HCT116 (cell line): Measurements from ENCODE around the gene TRIM56. TPM values are rescaled to one million over a fixed set of nuclear protein-coding genes. Genes with fewer than 3 reads are reported as not detected.

Source experiments
- ATAC-seq: fragments of 200-7000 bp; cut with Tn5 transposase; 2 replicates; pipeline ENCODE4 v1.9.1; 2020; ENCODE audit warnings: mild to moderate bottlenecking, moderate library complexity
- BruUV-seq: library from RNA; stranded (reverse); fragments of 400-500 nt; replicated peaks from 2 replicates; lab custom pipeline; 2021; lab: Mats Ljungman, UMichigan
- CTCF ChIA-PET: fragments of 300-600 bp; sonication (Branson Sonifier 250); formaldehyde crosslinking; loops from one replicate; lab custom pipeline; 2021; ENCODE audit warnings: antibody characterized with exemption; lab: Charles Lee
- POLR2A ChIA-PET: fragments of 300-600, 350-600 bp; sonication (Branson Sonifier 250); formaldehyde crosslinking; loops from one replicate; lab custom pipeline; 2021; ENCODE audit warnings: antibody characterized with exemption; lab: Charles Lee
- RAD21 ChIA-PET, 2 experiments: fragments of 300-600 bp; sonication (Branson Sonifier 250); formaldehyde crosslinking; loops; one replicate each; lab custom pipeline; 2023; ENCODE audit warnings: low total read pairs in 2 of 2; ENCODE audit not compliant: uncharacterized antibody in 2 of 2, unreplicated experiment in 2 of 2, low non-redundant PET in 1 of 2; lab: Charles Lee
- DNase-seq: peaks from one replicate; pipeline ENCODE4 v3.0.0-alpha.2; 2010; ENCODE audit warnings: low read depth, low spot score
- H2AFZ ChIP-seq: fragments of 200-600 bp; shearing (Covaris generic), sonication (generic); 2 replicates; pipeline ENCODE4 v1.6.1; 2017; ENCODE audit warnings: low read depth, mixed run types, mixed read lengths, antibody characterized with exemption, low read length; ENCODE audit not compliant: poor library complexity, severe bottlenecking
- H3K27ac ChIP-seq: 2 replicates; pipeline ENCODE4 v1.5.1; 2012; ENCODE audit warnings: low read depth, low read length
- H3K27me3 ChIP-seq: fragments of 200-600 bp; sonication (generic); 2 replicates; pipeline ENCODE4 v1.6.1; 2016; ENCODE audit warnings: mixed run types, low read length, mixed read lengths; ENCODE audit not compliant: insufficient read depth
- H3K36me3 ChIP-seq, 2 experiments: fragments of 200-500 bp in 1 of 2; fragments of 200-600 bp in 1 of 2; sonication (Bioruptor generic) in 1 of 2; sonication (generic) in 1 of 2; 2 replicates each; pipeline versions ENCODE4 v1.5.1 to v1.6.1; 2014 to 2016; ENCODE audit warnings: low read length in 2 of 2, inconsistent platforms in 1 of 2, mixed read lengths in 1 of 2, mixed run types in 1 of 2; ENCODE audit not compliant: insufficient read depth in 2 of 2, control insufficient read depth in 1 of 2
- H3K4me1 ChIP-seq, 2 experiments: fragments of 200-600 bp in 1 of 2; sonication (generic) in 1 of 2; 2 replicates each; pipeline versions ENCODE4 v1.5.1 to v1.6.1; 2012 to 2017; ENCODE audit warnings: low read length in 2 of 2, inconsistent platforms in 1 of 2, mild to moderate bottlenecking in 1 of 2, mixed read lengths in 1 of 2, mixed run types in 1 of 2, moderate library complexity in 1 of 2; ENCODE audit not compliant: insufficient read depth in 2 of 2, control insufficient read depth in 1 of 2
- H3K4me2 ChIP-seq: fragments of 200-600 bp; sonication (generic); 2 replicates; pipeline ENCODE4 v1.6.1; 2017; ENCODE audit warnings: mixed run types, low read length, mixed read lengths
- H3K4me3 ChIP-seq, 2 experiments: fragments of 200-600 bp in 1 of 2; sonication (generic) in 1 of 2; replicated peaks in 1 of 2; 2 replicates each; pipeline ENCODE4 v1.5.1; 2011 to 2016; ENCODE audit warnings: low read length in 2 of 2, control low read depth in 1 of 2, low read depth in 1 of 2, mild to moderate bottlenecking in 1 of 2, mixed read lengths in 1 of 2, mixed run types in 1 of 2
- H3K79me2 ChIP-seq: fragments of 200-600 bp; sonication (generic); 2 replicates; pipeline ENCODE4 v1.6.1; 2017; ENCODE audit warnings: mild to moderate bottlenecking, mixed run types, low read length, moderate library complexity, mixed read lengths; ENCODE audit not compliant: insufficient read depth
- H3K9ac ChIP-seq: fragments of 200-600 bp; sonication (generic); 2 replicates; pipeline ENCODE4 v1.6.1; 2016; ENCODE audit warnings: low read length, mixed read lengths
- H3K9me2 ChIP-seq: fragments of 200-600 bp; sonication (generic), shearing (Covaris generic); 2 replicates; pipeline ENCODE4 v1.6.1; 2017; ENCODE audit warnings: mixed run types, mild to moderate bottlenecking, moderate library complexity; ENCODE audit not compliant: insufficient read depth
- H3K9me3 ChIP-seq, 2 experiments: fragments of 200-500 bp in 1 of 2; fragments of 200-600 bp in 1 of 2; sonication (Bioruptor generic) in 1 of 2; sonication (generic) in 1 of 2; 2 replicates each; pipeline ENCODE4 v1.6.1; 2014 to 2017; ENCODE audit warnings: low read length in 2 of 2, mixed read lengths in 2 of 2, inconsistent platforms in 1 of 2, low read depth in 1 of 2, mild to moderate bottlenecking in 1 of 2, mixed run types in 1 of 2, moderate library complexity in 1 of 2; ENCODE audit not compliant: control insufficient read depth in 1 of 2, insufficient read depth in 1 of 2
- H4K20me1 ChIP-seq: fragments of 200-600 bp; sonication (generic), shearing (Covaris generic); 2 replicates; pipeline ENCODE4 v1.6.1; 2017; ENCODE audit warnings: mixed run types, mild to moderate bottlenecking, moderate library complexity; ENCODE audit not compliant: insufficient read depth
- CEBPB ChIP-seq: IDR thresholded peaks from 2 replicates; pipeline ENCODE4 v1.6.1; 2012; ENCODE audit warnings: low read depth
- EGR1 ChIP-seq: IDR thresholded peaks from 2 replicates; pipeline ENCODE4 v1.6.1; 2012; ENCODE audit warnings: low read depth
- EZH2 ChIP-seq: fragments of 200-600 bp; sonication (generic); IDR thresholded peaks from 2 replicates; pipeline ENCODE4 v1.6.1; 2017; ENCODE audit warnings: antibody characterized with exemption, mixed run types
- EZH2phosphoT487 ChIP-seq: fragments of 200-600 bp; IDR thresholded peaks from 2 replicates; pipeline ENCODE4 v1.6.1; 2018; ENCODE audit warnings: antibody characterized with exemption, borderline replicate concordance
- FOSL1 ChIP-seq: IDR thresholded peaks from 2 replicates; pipeline ENCODE4 v1.6.1; 2012; ENCODE audit warnings: low read depth
- POLR2AphosphoS5 ChIP-seq: IDR thresholded peaks from 2 replicates; pipeline ENCODE4 v1.6.1; 2011; ENCODE audit warnings: mild to moderate bottlenecking, low read depth, low read length, moderate library complexity
- RAD21 ChIP-seq: IDR thresholded peaks from 2 replicates; pipeline ENCODE4 v1.6.1; 2012; ENCODE audit warnings: low read depth, mild to moderate bottlenecking
- SIN3A ChIP-seq: IDR thresholded peaks from 2 replicates; pipeline ENCODE4 v1.6.1; 2012; ENCODE audit warnings: low read depth
- SP1 ChIP-seq: IDR thresholded peaks from 2 replicates; pipeline ENCODE4 v1.6.1; 2012; ENCODE audit warnings: low read depth
- SRF ChIP-seq: IDR thresholded peaks from 2 replicates; pipeline ENCODE4 v1.6.1; 2012; ENCODE audit warnings: low read depth
- TCF7L2 ChIP-seq: IDR thresholded peaks from 2 replicates; pipeline ENCODE4 v1.7.0; 2011; ENCODE audit warnings: borderline replicate concordance, inconsistent platforms; ENCODE audit not compliant: insufficient read depth, insufficient read length; ENCODE audit errors: extremely low read depth
- YY1 ChIP-seq: IDR thresholded peaks from 2 replicates; pipeline ENCODE4 v1.6.1; 2011; ENCODE audit warnings: low read length, low read depth, moderate library complexity, mild to moderate bottlenecking; ENCODE audit not compliant: insufficient replicate concordance; ENCODE audit errors: extremely low read depth
- ZFX ChIP-seq: fragments of 450-650 bp; IDR thresholded peaks from 2 replicates; pipeline ENCODE4 v1.6.1; 2017
- ZNF274 ChIP-seq: fragments of 200-500 bp; sonication (Bioruptor generic); IDR thresholded peaks from 2 replicates; pipeline ENCODE4 v1.6.1; 2014; ENCODE audit warnings: mild to moderate bottlenecking, low read depth, low read length, inconsistent platforms
- intact Hi-C: fragments of 100-400 bp; cut with micrococcal nuclease; formaldehyde crosslinking; loops from 2 replicates; pipeline ENCODE4 v1.10.0; 2022
- total RNA-seq: library from RNA; stranded (reverse); gene quantifications from one replicate; pipeline ENCODE4 v1.2.1, GENCODE V29; 2021; ENCODE audit not compliant: unreplicated experiment
- TF ChIP-seq, protein P1 (sequence below), 3 experiments: fragments of 200-600 bp in 1 of 3; sonication (generic) in 1 of 3; IDR thresholded peaks in 2 of 3; conservative IDR thresholded peaks in 1 of 3; 2 replicates each; pipeline ENCODE4 v1.5.1; 2012 to 2017; ENCODE audit warnings: low read depth in 2 of 3, low read length in 2 of 3, antibody characterized with exemption in 1 of 3, borderline replicate concordance in 1 of 3, control low read depth in 1 of 3, mild to moderate bottlenecking in 1 of 3, mixed read lengths in 1 of 3, mixed run types in 1 of 3, moderate library complexity in 1 of 3; ENCODE audit not compliant: insufficient read depth in 1 of 3
- TF ChIP-seq, protein P2 (sequence below): IDR thresholded peaks from 2 replicates; pipeline ENCODE4 v1.6.1; 2012
- TF ChIP-seq, protein P3 (sequence below): IDR thresholded peaks from 2 replicates; pipeline ENCODE4 v1.6.1; 2012

TRIM56 gene
- total RNA-seq, 1 experiment from 2014 or later: 25.9 TPM

DNA sequence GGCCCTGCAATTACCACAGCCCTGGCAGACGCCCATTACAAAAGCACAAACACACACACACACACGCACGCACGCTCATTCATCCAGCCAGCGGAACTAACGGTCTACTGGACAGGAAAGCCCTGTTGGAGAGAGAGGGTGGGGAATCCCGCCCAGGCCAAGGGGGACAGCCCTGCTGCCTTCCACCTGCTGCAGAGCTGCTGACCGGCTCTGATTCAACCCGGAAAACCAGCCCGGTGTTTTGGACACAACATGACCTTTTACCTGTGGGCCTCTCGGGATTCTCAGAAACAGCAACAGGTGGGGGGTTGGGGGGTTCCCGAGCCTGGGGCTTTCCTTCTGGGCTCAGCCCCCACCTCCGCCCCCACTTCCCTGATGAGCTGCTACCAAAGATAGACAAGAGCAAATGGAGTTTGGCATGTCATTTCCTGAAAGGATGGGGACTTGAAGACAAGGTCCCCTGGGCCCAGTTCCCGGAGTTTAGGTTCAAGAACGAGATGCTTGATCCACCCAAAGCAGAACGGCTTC lies 23.1 kb downstream of the TRIM56 start:
- H3K4me2 ChIP-seq: peak overlapping the region; percentile 25; the same call in 1 of the 2 replicates
- no peak overlapping the region for H2AFZ ChIP-seq
- RAD21 ChIA-PET: no interaction called here
- H4K20me1 ChIP-seq: no peaks in the 10 kb centered on the region
- DNase-seq: no peak
- TF ChIP-seq POLR2AphosphoS5 (no peak), FOSL1 (no peak), SIN3A (no peak), ZNF274 (no peak), EZH2 (no peak), ZFX (no peak), SP1 (no peak), EZH2phosphoT487 (no peak), CEBPB (no peak), EGR1 (no peak), SRF (no peak), TCF7L2 (no peak), RAD21 (no peak), YY1 (no peak)
- TF ChIP-seq, protein P1, sequence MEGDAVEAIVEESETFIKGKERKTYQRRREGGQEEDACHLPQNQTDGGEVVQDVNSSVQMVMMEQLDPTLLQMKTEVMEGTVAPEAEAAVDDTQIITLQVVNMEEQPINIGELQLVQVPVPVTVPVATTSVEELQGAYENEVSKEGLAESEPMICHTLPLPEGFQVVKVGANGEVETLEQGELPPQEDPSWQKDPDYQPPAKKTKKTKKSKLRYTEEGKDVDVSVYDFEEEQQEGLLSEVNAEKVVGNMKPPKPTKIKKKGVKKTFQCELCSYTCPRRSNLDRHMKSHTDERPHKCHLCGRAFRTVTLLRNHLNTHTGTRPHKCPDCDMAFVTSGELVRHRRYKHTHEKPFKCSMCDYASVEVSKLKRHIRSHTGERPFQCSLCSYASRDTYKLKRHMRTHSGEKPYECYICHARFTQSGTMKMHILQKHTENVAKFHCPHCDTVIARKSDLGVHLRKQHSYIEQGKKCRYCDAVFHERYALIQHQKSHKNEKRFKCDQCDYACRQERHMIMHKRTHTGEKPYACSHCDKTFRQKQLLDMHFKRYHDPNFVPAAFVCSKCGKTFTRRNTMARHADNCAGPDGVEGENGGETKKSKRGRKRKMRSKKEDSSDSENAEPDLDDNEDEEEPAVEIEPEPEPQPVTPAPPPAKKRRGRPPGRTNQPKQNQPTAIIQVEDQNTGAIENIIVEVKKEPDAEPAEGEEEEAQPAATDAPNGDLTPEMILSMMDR (IDR thresholded peaks at IDR 0.05 in 2 of 3, conservative IDR thresholded peaks at IDR 0.05 in 1 of 3; ENCODE audit: borderline replicate concordance in 1 of 3, insufficient read depth in 1 of 3, low read depth in 2 of 3, low read length in 2 of 3): no peak
- TF ChIP-seq, protein P2, sequence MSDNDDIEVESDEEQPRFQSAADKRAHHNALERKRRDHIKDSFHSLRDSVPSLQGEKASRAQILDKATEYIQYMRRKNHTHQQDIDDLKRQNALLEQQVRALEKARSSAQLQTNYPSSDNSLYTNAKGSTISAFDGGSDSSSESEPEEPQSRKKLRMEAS: no peak
- TF ChIP-seq, protein P3, sequence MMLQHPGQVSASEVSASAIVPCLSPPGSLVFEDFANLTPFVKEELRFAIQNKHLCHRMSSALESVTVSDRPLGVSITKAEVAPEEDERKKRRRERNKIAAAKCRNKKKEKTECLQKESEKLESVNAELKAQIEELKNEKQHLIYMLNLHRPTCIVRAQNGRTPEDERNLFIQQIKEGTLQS: no peak
- no peak overlapping the region for H3K9ac ChIP-seq
- no peak for ATAC-seq
- no peaks in the 10 kb centered on the region for H3K9me3 ChIP-seq
- H3K9me2 ChIP-seq: no peaks in the 10 kb centered on the region
- intact Hi-C loops: no loop called here
- H3K27ac ChIP-seq: no peak overlapping the region
- no peaks in the 10 kb centered on the region for H3K79me2 ChIP-seq
- H3K27me3 ChIP-seq: no peaks in the 10 kb centered on the region
- no peak overlapping the region for H3K4me3 ChIP-seq
- no TSS peak for BruUV-seq
- POLR2A ChIA-PET: interaction anchor here (1.0 to 2.6 kb wide), 2 partner anchors 14 to 18 kb away, joined by 3 to 8 read pairs; no protein-coding TSS in a partner anchor
- peaks cover 20 to 36% of the 10 kb centered on the region in 2 experiments for H3K4me1 ChIP-seq
- no peaks in the 10 kb centered on the region for H3K36me3 ChIP-seq
- CTCF ChIA-PET: no interaction called here
